Memory B cell (primary cell): ENCODE results near the gene FXYD5.

Experiments used
- ATAC-seq: fragments of 150-1000 bp; cut with Tn5 transposase; 2 replicates; pipeline ENCODE4 v1.10.0; 2021; ENCODE audit warnings: low read depth, mild to moderate bottlenecking, moderate library complexity
- DNase-seq, 2 donors: peaks; one replicate each; pipeline ENCODE4 v3.0.0; 2022; ENCODE audit warnings: low spot score in 2 of 2
- H3K27ac Mint-ChIP-seq: one replicate; pipeline ENCODE4 v1.8.0; 2022; ENCODE audit warnings: mild to moderate bottlenecking, moderate library complexity, mixed read lengths
- H3K27me3 Mint-ChIP-seq: one replicate; pipeline ENCODE4 v1.8.0; 2022; ENCODE audit warnings: mixed read lengths
- H3K36me3 Mint-ChIP-seq: one replicate; pipeline ENCODE4 v1.8.0; 2022; ENCODE audit warnings: mild to moderate bottlenecking, mixed read lengths
- H3K4me1 Mint-ChIP-seq: one replicate; pipeline ENCODE4 v1.8.0; 2022; ENCODE audit warnings: mixed read lengths
- H3K4me3 Mint-ChIP-seq: one replicate; pipeline ENCODE4 v1.8.0; 2022; ENCODE audit warnings: mild to moderate bottlenecking, moderate library complexity, mixed read lengths
- H3K9me3 Mint-ChIP-seq: one replicate; pipeline ENCODE4 v1.8.0; 2022; ENCODE audit warnings: mixed read lengths

FXYD5 gene, protein sequence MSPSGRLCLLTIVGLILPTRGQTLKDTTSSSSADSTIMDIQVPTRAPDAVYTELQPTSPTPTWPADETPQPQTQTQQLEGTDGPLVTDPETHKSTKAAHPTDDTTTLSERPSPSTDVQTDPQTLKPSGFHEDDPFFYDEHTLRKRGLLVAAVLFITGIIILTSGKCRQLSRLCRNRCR

DNA sequence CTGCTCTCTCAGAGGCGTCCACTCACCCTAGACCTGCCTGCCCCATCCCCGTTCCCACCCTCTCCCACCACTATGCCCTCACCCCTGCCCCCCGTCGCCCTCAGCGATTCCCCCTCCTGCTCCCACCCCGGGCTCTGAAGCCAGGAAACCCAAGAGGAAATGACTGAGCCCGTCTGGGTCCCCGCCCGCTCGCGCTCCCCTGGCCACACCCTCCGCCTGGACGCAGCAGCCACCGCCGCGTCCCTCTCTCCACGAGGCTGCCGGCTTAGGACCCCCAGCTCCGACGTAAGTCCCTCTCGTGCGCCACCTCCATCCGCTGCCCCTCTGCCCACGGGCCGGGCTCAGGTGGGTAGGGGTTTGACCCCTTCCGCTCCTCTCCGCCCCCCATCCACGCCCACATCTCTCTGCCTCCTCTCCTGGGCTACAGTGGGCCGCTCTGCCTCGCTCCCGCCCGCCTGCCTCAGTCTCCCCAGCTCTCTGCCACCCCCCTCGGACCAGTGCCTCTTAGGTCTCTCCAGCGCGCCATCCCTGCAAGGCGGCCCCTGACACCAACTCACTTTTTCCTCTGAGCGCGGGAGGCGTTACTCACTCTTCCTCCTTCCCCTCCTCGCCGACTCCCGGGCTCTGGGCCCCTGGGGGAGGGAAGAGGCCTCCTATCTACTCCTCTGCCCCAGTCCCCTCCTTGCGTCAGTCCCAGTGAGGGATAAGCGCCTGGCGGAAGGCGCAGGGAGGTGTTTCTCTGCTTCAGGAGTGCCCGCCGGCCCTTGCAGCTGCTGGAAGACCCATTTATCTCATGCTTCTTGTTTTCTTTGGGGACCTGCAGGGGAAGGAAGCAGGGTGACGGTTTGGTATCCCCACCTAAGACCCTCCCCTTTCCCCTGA lies at the start of gene FXYD5:
FXYD5 (plus strand) TSS at position 211 of the 882 bp plus-strand sequence. CDS start 816 bp downstream, outside the sequence.
- H3K9me3 Mint-ChIP-seq: no peaks in the 10 kb centered on the region
- peak within 1 kb of the TSS; percentile 99 for H3K4me3 Mint-ChIP-seq
- peaks cover 39% of the 10 kb centered on the region for H3K4me1 Mint-ChIP-seq
- peaks cover 23% of the 10 kb centered on the region for H3K36me3 Mint-ChIP-seq
- DNase-seq: no peak
- peak within 1 kb of the TSS; percentile 95 for H3K27ac Mint-ChIP-seq
- H3K27me3 Mint-ChIP-seq: peaks cover 2% of the 10 kb centered on the region
- peak; percentile 64 for ATAC-seq

GRCh38 chr19:35105047-35105410 lies 49.5 kb upstream of the FXYD5 start:
- ATAC-seq (no peak), DNase-seq (no peak)
- Mint-ChIP-seq H3K4me3 (no peak overlapping the region), H3K36me3 (no peaks in the 10 kb centered on the region), H3K4me1 (no peaks in the 10 kb centered on the region), H3K9me3 (no peaks in the 10 kb centered on the region), H3K27ac (no peak overlapping the region), H3K27me3 (no peaks in the 10 kb centered on the region)

GRCh38 chr19:35105411-35106290 lies 48.9 kb upstream of the FXYD5 start:
- peaks cover 1% of the 10 kb centered on the region for H3K27me3 Mint-ChIP-seq
- H3K27ac Mint-ChIP-seq: no peak overlapping the region
- H3K4me1 Mint-ChIP-seq: no peaks in the 10 kb centered on the region
- no peaks in the 10 kb centered on the region for H3K9me3 Mint-ChIP-seq
- no peak for ATAC-seq
- H3K36me3 Mint-ChIP-seq: no peaks in the 10 kb centered on the region
- H3K4me3 Mint-ChIP-seq: no peak overlapping the region
- DNase-seq: no peak

GRCh38 chr19:35106291-35106583 lies 48.3 kb upstream of the FXYD5 start:
- Mint-ChIP-seq H3K4me1 (no peaks in the 10 kb centered on the region), H3K27ac (no peak overlapping the region), H3K36me3 (no peaks in the 10 kb centered on the region), H3K9me3 (no peaks in the 10 kb centered on the region), H3K4me3 (no peak overlapping the region), H3K27me3 (peaks cover 2% of the 10 kb centered on the region)
- no peak for ATAC-seq
- DNase-seq: no peak

DNA sequence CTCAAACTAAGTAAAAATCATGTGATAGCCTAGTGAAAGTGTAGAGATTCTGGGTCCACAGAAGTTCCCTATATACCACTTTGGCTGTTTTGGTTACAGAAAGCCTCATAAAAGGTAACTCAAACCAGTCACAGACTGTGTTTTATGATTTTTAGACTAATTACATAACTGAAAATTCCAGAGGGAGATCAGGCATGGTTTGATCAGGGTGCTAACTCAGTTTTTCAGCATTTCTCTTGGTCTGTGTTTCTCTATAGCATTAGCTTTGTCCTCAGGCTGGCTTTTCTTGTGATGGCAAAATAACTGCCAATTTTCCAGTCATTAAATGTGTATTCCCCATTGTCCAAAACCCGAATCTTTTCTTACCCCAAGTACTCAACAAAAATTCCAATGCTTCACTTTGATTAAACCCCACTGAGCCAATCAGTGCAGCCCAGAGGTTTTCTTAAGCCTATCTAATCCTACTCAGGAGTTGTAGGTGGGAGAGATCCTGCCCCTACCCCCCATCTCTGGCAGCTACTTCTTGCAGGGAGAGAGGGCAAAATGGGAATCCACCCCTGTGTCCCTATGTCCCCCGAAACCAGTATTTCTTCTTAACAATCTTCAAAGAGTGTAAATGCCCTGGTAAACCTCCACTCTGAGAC lies 47.5 kb upstream of the FXYD5 start:
- H3K36me3 Mint-ChIP-seq: no peaks in the 10 kb centered on the region
- ATAC-seq: no peak
- no peaks in the 10 kb centered on the region for H3K4me1 Mint-ChIP-seq
- H3K9me3 Mint-ChIP-seq: no peaks in the 10 kb centered on the region
- no peak overlapping the region for H3K27ac Mint-ChIP-seq
- no peak overlapping the region for H3K4me3 Mint-ChIP-seq
- H3K27me3 Mint-ChIP-seq: peaks cover 2% of the 10 kb centered on the region
- no peak for DNase-seq

GRCh38 chr19:35107545-35107944 lies 47.0 kb upstream of the FXYD5 start:
- Mint-ChIP-seq H3K36me3 (no peaks in the 10 kb centered on the region), H3K9me3 (no peaks in the 10 kb centered on the region), H3K4me3 (no peak overlapping the region), H3K27me3 (peaks cover 2% of the 10 kb centered on the region), H3K27ac (no peak overlapping the region), H3K4me1 (no peaks in the 10 kb centered on the region)
- DNase-seq (no peak), ATAC-seq (no peak)

- H3K27ac Mint-ChIP-seq: no peak overlapping the region
- H3K9me3 Mint-ChIP-seq: no peaks in the 10 kb centered on the region
- no peaks in the 10 kb centered on the region for H3K36me3 Mint-ChIP-seq
- peaks cover 2% of the 10 kb centered on the region for H3K27me3 Mint-ChIP-seq
- no peak for DNase-seq
- no peak overlapping the region for H3K4me3 Mint-ChIP-seq
- no peak for ATAC-seq
- no peaks in the 10 kb centered on the region for H3K4me1 Mint-ChIP-seq
These were observed 45.8 kb upstream of the FXYD5 start for GRCh38 chr19:35108730-35109129.

DNA sequence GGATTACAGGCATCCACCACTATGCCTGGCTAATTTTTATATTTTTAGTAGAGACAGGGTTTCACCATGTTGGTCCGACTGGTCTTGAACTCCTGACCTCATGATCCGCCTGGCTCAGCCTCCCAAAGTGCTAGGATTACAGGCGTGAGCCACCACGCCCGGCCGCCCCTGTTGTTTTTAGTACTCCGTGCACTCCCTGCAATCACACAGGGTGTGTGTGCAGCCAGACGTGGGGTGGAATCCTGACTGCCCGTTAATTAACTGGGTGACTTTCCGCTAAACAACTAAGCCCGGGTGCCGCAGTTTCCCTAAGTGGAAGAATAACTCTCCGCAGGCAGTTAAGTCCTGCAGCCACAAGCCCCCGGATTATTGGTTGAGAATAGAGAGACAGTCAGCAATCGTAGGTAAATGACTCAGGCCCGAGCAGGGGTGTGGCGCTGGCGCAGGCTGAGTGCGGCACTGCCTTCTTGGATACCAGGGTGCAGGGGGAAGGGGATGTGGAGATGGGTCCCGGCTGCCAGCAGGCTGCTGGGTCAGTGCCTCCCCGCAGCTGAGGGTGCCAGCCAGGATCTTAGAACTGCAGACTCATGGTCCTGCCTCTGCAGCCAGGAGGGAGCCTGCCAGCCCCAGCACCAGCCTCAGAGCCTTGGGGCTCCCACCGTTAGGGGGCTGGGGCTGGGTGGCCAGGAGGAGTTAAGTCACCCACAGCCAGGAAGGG lies 45.0 kb upstream of the FXYD5 start:
- ATAC-seq (no peak), DNase-seq (no peak)
- H3K4me1 Mint-ChIP-seq: peaks cover 2% of the 10 kb centered on the region
- H3K36me3 Mint-ChIP-seq: no peaks in the 10 kb centered on the region
- no peak overlapping the region for H3K4me3 Mint-ChIP-seq
- H3K27ac Mint-ChIP-seq: no peak overlapping the region
- no peaks in the 10 kb centered on the region for H3K9me3 Mint-ChIP-seq
- peaks cover 2% of the 10 kb centered on the region for H3K27me3 Mint-ChIP-seq

- DNase-seq (no peak), ATAC-seq (no peak)
- Mint-ChIP-seq H3K27me3 (peaks cover 2% of the 10 kb centered on the region), H3K4me3 (no peak overlapping the region), H3K9me3 (no peaks in the 10 kb centered on the region), H3K27ac (no peak overlapping the region), H3K4me1 (peaks cover 3% of the 10 kb centered on the region), H3K36me3 (no peaks in the 10 kb centered on the region)
These were observed 43.6 kb upstream of the FXYD5 start for GRCh38 chr19:35110974-35111373.

GRCh38 chr19:35112995-35113688 lies 41.4 kb upstream of the FXYD5 start:
- DNase-seq (no peak), ATAC-seq (no peak)
- peaks cover 3% of the 10 kb centered on the region for H3K4me1 Mint-ChIP-seq
- H3K4me3 Mint-ChIP-seq: no peak overlapping the region
- H3K27me3 Mint-ChIP-seq: peaks cover 2% of the 10 kb centered on the region
- H3K9me3 Mint-ChIP-seq: no peaks in the 10 kb centered on the region
- no peaks in the 10 kb centered on the region for H3K36me3 Mint-ChIP-seq
- H3K27ac Mint-ChIP-seq: no peak overlapping the region

GRCh38 chr19:35114353-35115176 lies 40.0 kb upstream of the FXYD5 start:
- DNase-seq (peak; percentile 63 to 80), ATAC-seq (peak; percentile 88)
- Mint-ChIP-seq H3K36me3 (no peaks in the 10 kb centered on the region), H3K4me1 (peaks cover 3% of the 10 kb centered on the region), H3K27me3 (peaks cover 2% of the 10 kb centered on the region), H3K27ac (no peak overlapping the region), H3K4me3 (peak overlapping the region; percentile 37), H3K9me3 (no peaks in the 10 kb centered on the region)

DNA sequence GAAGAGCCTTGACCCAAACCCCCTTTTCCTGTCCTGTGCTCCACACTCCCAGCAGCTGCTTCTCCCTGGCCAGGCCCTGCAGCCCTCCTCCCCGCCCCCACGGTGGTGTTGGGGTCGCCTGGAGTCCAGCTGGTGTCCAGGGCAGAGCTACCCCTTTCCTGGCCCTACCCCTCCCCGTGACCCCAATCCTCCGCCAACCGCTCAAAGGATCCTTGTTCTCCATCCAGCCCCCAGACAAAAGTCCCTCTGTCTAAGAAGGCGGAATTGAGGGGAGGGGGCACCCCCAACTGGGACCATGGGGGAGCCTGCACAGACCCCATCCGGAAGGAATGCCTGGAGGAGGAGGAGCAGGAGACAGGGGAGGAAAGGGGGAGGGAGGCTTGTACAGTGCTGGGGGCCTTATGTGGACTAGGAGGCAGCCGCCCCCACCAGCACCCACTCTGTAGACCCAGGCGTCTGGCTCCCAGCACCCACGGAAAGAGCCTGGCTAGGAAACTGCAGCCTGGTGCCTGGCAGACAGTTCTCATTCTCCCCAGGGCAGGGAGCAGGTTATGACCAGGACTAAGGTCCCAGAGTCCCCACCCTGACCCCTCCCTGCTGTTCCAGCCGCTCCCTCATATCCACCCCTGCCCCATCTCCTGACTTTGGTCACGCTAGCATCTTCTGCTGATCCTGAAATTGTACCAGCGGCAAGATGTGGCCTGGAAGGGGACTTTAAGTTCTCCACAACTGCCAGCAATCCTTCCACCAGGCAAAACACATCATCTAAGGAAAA lies 39.2 kb upstream of the FXYD5 start, which contains the start of gene FXYD3:
FXYD3 (plus strand) TSS at position 647 of the 775 bp plus-strand sequence. CDS start 3,554 bp downstream, outside the sequence.
- ATAC-seq: no peak
- Mint-ChIP-seq H3K27me3 (peaks cover 2% of the 10 kb centered on the region), H3K27ac (no peak within 1 kb of the TSS), H3K4me1 (peaks cover 3% of the 10 kb centered on the region), H3K36me3 (no peaks in the 10 kb centered on the region), H3K9me3 (no peaks in the 10 kb centered on the region), H3K4me3 (peak within 1 kb of the TSS; percentile 37)
- DNase-seq: no peak
